Endothelial cell of umbilical vein (primary cell): ENCODE measurements around the gene OLFML2B. TPM values are rescaled to one million over a fixed set of nuclear protein-coding genes. Genes with fewer than 3 reads are reported as not detected.

Experiments used
- BruUV-seq: library from RNA; stranded (reverse); fragments of 400-500 nt; replicated peaks from 2 replicates; lab custom pipeline; 2021; lab: Mats Ljungman, UMichigan
- CTCF ChIA-PET: fragments of 300-600, 350-600 bp; sonication (Branson Sonifier 250); formaldehyde crosslinking; loops from one replicate; lab custom pipeline; 2021; ENCODE audit warnings: antibody characterized with exemption, inconsistent platforms; lab: Charles Lee
- POLR2A ChIA-PET: fragments of 300-600, 350-600 bp; sonication (Branson Sonifier 250); formaldehyde crosslinking; loops from one replicate; lab custom pipeline; 2021; ENCODE audit warnings: antibody characterized with exemption, inconsistent platforms; lab: Charles Lee
- DNase-seq: peaks from one replicate; pipeline ENCODE4 v3.0.0-alpha.2; 2011; ENCODE audit warnings: low read depth, low spot score
- FAIRE-seq: peaks from 2 replicates; lab custom pipeline; 2011; peaks lifted over from hg19 to GRCh38; lab: Jason Lieb, UNC
- H2AFZ ChIP-seq: 2 replicates; pipeline ENCODE4 v1.6.0; 2012; ENCODE audit warnings: low read depth, low read length, control low read depth, inconsistent platforms
- H3K27ac ChIP-seq: 2 replicates; pipeline ENCODE4 v1.5.1; 2011; ENCODE audit warnings: low read depth, mild to moderate bottlenecking, control low read depth, low read length, moderate library complexity; ENCODE audit not compliant: insufficient read depth
- H3K27me3 ChIP-seq, 2 experiments: 2 replicates each; pipeline versions ENCODE4 v1.6.0 to v1.6.1; 2011; ENCODE audit warnings: low read length in 2 of 2, mixed read lengths in 1 of 2; ENCODE audit not compliant: control insufficient read depth in 2 of 2, insufficient read depth in 2 of 2
- H3K36me3 ChIP-seq, 2 experiments: 2 replicates in 1 of 2; 3 replicates in 1 of 2; pipeline ENCODE4 v1.5.1; 2011; ENCODE audit warnings: low read length in 2 of 2, mild to moderate bottlenecking in 1 of 2, moderate library complexity in 1 of 2; ENCODE audit not compliant: control insufficient read depth in 2 of 2, insufficient read depth in 2 of 2; ENCODE audit errors: extremely low read depth in 1 of 2
- H3K4me1 ChIP-seq: 3 replicates; pipeline ENCODE4 v1.5.1; 2011; ENCODE audit warnings: mild to moderate bottlenecking, low read length; ENCODE audit not compliant: control insufficient read depth, insufficient read depth; ENCODE audit errors: extremely low read depth
- H3K4me2 ChIP-seq: 2 replicates; pipeline ENCODE4 v1.6.1; 2011; ENCODE audit warnings: low read length, control low read depth, mixed read lengths; ENCODE audit not compliant: insufficient read depth
- H3K4me3 ChIP-seq, 3 experiments: fragments of 200-600 bp in 1 of 3; sonication (generic), shearing (Covaris generic) in 1 of 3; replicated peaks in 1 of 3; 2 replicates each; pipeline ENCODE4 v1.5.1; 2011 to 2016; ENCODE audit warnings: control low read depth in 3 of 3, low read length in 3 of 3, mild to moderate bottlenecking in 2 of 3, inconsistent platforms in 1 of 3, low read depth in 1 of 3, moderate library complexity in 1 of 3; ENCODE audit not compliant: insufficient read depth in 1 of 3
- H3K79me2 ChIP-seq: 2 replicates; pipeline ENCODE4 v1.6.0; 2012; ENCODE audit warnings: low read length, inconsistent platforms; ENCODE audit not compliant: control insufficient read depth, insufficient read depth
- H3K9ac ChIP-seq: replicated peaks from 2 replicates; pipeline ENCODE3; 2011; ENCODE audit warnings: low read length, control low read depth; ENCODE audit not compliant: insufficient read depth; ENCODE audit errors: extremely low read depth
- H3K9me1 ChIP-seq: replicated peaks from 3 replicates; pipeline ENCODE4 v1.6.0; 2011; ENCODE audit warnings: mild to moderate bottlenecking, low read length; ENCODE audit not compliant: control insufficient read depth, insufficient read depth; ENCODE audit errors: extremely low read depth
- H3K9me3 ChIP-seq: replicated peaks from 2 replicates; pipeline ENCODE4 v1.5.1; 2012; ENCODE audit warnings: low read length, inconsistent platforms; ENCODE audit not compliant: control insufficient read depth, insufficient read depth
- H4K20me1 ChIP-seq: replicated peaks from 2 replicates; pipeline ENCODE3; 2011; ENCODE audit warnings: mild to moderate bottlenecking, low read length; ENCODE audit not compliant: control insufficient read depth, insufficient read depth; ENCODE audit errors: extremely low read depth
- EZH2 ChIP-seq: IDR thresholded peaks from 2 replicates; pipeline ENCODE4 v1.6.1; 2012; ENCODE audit warnings: borderline replicate concordance, low read depth, mild to moderate bottlenecking, moderate library complexity, low read length, inconsistent platforms; ENCODE audit not compliant: severe bottlenecking
- GATA2 ChIP-seq: IDR thresholded peaks from 2 replicates; pipeline ENCODE4 v1.7.0; 2011; ENCODE audit warnings: low read depth, mild to moderate bottlenecking, moderate library complexity, mixed read lengths, low read length; ENCODE audit not compliant: insufficient read length, insufficient read depth
- JUN ChIP-seq: IDR thresholded peaks from 2 replicates; pipeline ENCODE4 v1.6.1; 2011; ENCODE audit warnings: borderline replicate concordance, low read depth; ENCODE audit not compliant: insufficient read length, insufficient read depth
- MAX ChIP-seq: IDR thresholded peaks from 2 replicates; pipeline ENCODE4 v1.6.1; 2011; ENCODE audit not compliant: insufficient read depth, insufficient read length
- MYC ChIP-seq: IDR thresholded peaks from one replicate; pipeline ENCODE4 v1.6.1; 2011; ENCODE audit warnings: mild to moderate bottlenecking, low read depth, low read length
- POLR2A ChIP-seq: IDR thresholded peaks from 2 replicates; pipeline ENCODE4 v1.6.1; 2012; ENCODE audit warnings: low read depth, mild to moderate bottlenecking, control low read depth, low read length
- POLR2AphosphoS5 ChIP-seq: IDR thresholded peaks from 2 replicates; pipeline ENCODE4 v1.6.1; 2012; ENCODE audit warnings: low read depth, mild to moderate bottlenecking, control low read depth, low read length, moderate library complexity; ENCODE audit not compliant: insufficient read depth
- dilution Hi-C: fragments of 300-500 bp; cut with MboI; formaldehyde crosslinking; loops from one replicate; pipeline ENCODE4 v1.15.0; 2019; ENCODE audit warnings: low sequenced_read_pairs; ENCODE audit not compliant: extremely low pct_ligation_motif_present
- intact Hi-C: fragments of 100-400 bp; cut with micrococcal nuclease; formaldehyde crosslinking; loops from one replicate; pipeline ENCODE4 v1.10.0; 2022
- polyA plus RNA-seq, 4 experiments: library from polyadenylated mRNA; depleted of rRNA in 3 of 4; stranded (reverse) in 3 of 4; unstranded in 1 of 4; fragments of >200 nt; gene quantifications; 2 replicates each; pipeline versions ENCODE4 v1.2.1 to v1.2.3, GENCODE V29; 2011 to 2012; ENCODE audit warnings: missing spikeins in 1 of 4
- total RNA-seq: library from RNA; stranded (reverse); gene quantifications from 2 replicates; pipeline ENCODE4 v1.2.3, GENCODE V29; 2021
- TF ChIP-seq, protein P1 (sequence below), 2 donors: IDR thresholded peaks; 1 replicate in 1 of 2; 2 replicates in 1 of 2; pipeline ENCODE4 v1.5.1; 2011; ENCODE audit warnings: low read length in 2 of 2, mild to moderate bottlenecking in 2 of 2, moderate library complexity in 2 of 2, control low read depth in 1 of 2, inconsistent platforms in 1 of 2, low read depth in 1 of 2; ENCODE audit not compliant: insufficient read depth in 1 of 2; ENCODE audit errors: extremely low read depth in 1 of 2

The OLFML2B gene
- total and polyA plus RNA-seq, 2 donors (not counting 3 experiments of a cell fraction or from before 2014, with no cell fraction given): 0.58 to 0.62 TPM

DNA sequence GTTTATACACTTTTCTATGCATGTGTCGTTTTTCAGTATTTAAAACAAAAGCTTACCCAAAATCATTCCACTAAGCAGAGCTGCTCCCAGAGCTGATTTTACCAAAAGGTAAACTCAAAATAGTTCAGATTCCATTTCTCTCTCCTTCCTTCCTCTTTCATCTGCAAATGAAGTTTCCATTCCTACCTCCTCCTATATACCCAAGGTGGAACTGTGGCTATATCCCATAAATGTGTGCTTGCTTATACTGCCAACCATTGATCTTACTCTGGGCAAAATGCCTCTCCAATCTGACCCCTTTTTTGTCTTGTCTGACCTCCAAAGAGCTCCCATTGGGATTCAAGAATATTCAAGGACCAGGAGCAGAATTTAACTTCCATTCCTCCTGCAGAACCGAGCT lies 9.5 kb downstream of the OLFML2B start:
- BruUV-seq: no TSS peak
- dilution Hi-C loops (no loop called here), intact Hi-C loops (no loop called here)
- Histone ChIP-seq H3K9me1 (no peaks in the 10 kb centered on the region), H3K4me2 (no peak overlapping the region), H3K4me3 (no peak overlapping the region), H3K79me2 (no peaks in the 10 kb centered on the region), H3K9ac (no peak overlapping the region), H3K4me1 (no peaks in the 10 kb centered on the region), H2AFZ (no peak overlapping the region), H3K9me3 (no peaks in the 10 kb centered on the region), H4K20me1 (no peaks in the 10 kb centered on the region), H3K27ac (no peak overlapping the region), H3K36me3 (no peaks in the 10 kb centered on the region), H3K27me3 (peaks cover 14 to 15% of the 10 kb centered on the region in 2 experiments)
- FAIRE-seq (no peak), DNase-seq (no peak)
- no peak for TF ChIP-seq JUN
- TF ChIP-seq POLR2AphosphoS5: no peak
- TF ChIP-seq MAX: no peak
- no peak for TF ChIP-seq POLR2A
- TF ChIP-seq, protein P1, sequence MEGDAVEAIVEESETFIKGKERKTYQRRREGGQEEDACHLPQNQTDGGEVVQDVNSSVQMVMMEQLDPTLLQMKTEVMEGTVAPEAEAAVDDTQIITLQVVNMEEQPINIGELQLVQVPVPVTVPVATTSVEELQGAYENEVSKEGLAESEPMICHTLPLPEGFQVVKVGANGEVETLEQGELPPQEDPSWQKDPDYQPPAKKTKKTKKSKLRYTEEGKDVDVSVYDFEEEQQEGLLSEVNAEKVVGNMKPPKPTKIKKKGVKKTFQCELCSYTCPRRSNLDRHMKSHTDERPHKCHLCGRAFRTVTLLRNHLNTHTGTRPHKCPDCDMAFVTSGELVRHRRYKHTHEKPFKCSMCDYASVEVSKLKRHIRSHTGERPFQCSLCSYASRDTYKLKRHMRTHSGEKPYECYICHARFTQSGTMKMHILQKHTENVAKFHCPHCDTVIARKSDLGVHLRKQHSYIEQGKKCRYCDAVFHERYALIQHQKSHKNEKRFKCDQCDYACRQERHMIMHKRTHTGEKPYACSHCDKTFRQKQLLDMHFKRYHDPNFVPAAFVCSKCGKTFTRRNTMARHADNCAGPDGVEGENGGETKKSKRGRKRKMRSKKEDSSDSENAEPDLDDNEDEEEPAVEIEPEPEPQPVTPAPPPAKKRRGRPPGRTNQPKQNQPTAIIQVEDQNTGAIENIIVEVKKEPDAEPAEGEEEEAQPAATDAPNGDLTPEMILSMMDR (IDR thresholded peaks at IDR 0.05; ENCODE audit: extremely low read depth in 1 of 2, insufficient read depth in 1 of 2, low read depth in 1 of 2, low read length in 2 of 2): no peak
- no peak for TF ChIP-seq EZH2
- TF ChIP-seq GATA2: no peak
- no peak for TF ChIP-seq MYC
- ChIA-PET POLR2A (no interaction called here), CTCF (interaction anchor here (0.6 to 1.7 kb wide), 3 partner anchors 10 to 143 kb away, joined by 3 to 5 read pairs (median 4); partner anchors contain the start of gene OLFML2B)
